DMS53 treated with DMSO at 0.1 percent for 48 hours (cell line): ENCODE data around the gene PUS3.
"Not testable (repeated sequence)": the region's sequence is repeated elsewhere in the genome, so short reads cannot be mapped to it uniquely, and the experiment has no call there.

ENCODE experiments used
- DNase-seq: peaks from one replicate; lab custom pipeline; 2025; ENCODE audit not compliant: unreplicated experiment; lab: John Stamatoyannopoulos, UW

Gene PUS3

DNA sequence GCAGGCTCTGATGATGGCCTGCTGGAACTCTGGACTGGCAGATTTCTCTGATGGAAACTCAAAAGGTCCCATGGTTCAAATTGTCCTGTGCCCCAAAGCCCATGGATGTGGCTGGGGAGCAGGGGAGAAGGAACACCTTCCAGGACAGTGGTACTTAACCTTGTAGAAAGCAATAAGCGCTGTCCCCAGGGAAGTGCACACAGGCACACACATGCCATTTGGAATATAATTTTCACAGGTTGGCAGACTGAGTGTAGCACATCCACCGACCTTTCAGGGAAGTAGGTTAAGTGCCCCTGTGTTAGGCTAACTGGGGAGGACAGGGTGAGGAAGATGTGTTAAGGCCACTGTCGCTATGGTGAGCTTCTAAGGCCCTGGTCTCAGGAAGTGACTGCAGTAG, 19.1 kb upstream of the PUS3 start:
- no peak for DNase-seq

DNA sequence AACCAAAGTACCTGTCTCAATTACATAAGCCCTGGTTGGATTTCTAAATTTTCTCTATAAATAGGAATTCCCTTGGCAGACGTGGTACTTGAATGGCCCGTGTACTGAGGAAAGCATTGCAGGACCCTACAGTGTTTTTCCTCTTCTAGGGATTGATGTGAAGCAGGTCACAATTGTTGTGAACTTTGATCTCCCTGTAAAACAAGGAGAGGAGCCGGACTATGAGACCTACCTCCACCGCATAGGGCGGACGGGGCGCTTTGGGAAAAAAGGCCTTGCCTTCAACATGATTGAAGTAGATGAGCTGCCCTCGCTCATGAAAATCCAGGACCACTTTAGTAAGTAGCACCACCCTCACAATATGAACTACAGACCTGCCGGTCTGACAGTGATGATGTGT, 18.0 kb upstream of the PUS3 start:
- no peak for DNase-seq

DNA sequence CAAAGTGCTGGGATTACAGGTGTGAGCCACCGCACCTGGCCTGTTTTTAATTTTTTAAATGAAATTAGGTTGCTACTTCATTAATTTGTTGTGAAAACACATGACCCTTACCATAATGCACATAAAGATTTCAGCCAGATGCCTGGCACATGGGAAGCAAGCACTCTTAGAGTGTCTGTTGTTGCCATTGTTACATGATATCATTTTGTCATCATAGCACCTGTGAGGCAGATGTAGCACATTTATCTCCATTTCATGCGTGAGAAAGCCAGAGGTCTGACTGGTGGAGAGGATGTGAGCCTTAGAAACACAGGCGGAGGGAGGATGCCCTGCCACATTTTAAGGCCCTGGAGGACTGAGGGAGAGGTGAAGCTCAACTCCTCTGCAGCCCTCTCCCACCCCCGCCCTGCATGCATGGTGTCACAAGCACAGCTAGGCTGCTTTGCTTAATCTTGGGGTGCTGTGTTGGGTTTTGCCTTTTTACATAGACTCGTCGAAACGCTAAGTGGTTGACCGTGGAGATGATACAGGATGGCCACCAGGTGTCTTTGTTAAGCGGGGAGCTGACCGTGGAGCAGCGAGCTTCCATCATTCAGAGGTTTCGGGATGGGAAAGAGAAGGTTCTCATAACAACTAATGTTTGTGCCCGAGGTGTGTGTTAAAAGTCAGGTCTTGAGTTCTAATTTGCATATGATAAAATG, 15.3 kb upstream of the PUS3 start:
- DNase-seq = no peak

DNA sequence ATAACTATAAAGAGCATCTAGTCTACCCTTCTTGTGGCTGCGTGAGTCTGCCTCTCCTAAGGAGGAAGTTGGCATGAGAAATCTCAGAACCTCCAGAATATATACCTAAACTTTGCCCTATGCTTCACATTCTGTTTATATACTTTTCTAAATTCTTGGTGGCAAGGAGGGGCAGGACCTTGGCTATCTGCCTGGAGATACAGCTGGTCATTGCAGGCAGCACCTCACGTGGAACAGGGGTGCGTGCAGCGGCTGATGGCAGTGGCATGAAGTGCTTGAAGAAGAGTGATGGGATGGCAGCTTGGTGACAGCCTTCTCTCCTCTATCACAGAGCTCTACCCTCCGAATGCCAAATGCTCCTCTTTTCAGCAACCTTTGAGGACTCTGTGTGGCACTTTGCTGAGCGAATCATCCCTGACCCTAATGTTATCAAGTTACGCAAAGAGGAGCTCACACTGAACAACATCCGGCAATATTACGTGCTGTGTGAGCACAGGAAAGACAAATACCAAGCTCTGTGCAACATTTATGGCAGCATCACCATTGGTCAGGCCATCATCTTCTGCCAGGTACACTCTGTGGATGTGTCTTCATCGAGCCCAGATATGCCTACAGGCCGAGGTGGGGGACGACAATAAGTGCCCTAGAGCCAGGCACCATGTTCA, 13.8 kb upstream of the PUS3 start:
- DNase-seq = no peak

DNA sequence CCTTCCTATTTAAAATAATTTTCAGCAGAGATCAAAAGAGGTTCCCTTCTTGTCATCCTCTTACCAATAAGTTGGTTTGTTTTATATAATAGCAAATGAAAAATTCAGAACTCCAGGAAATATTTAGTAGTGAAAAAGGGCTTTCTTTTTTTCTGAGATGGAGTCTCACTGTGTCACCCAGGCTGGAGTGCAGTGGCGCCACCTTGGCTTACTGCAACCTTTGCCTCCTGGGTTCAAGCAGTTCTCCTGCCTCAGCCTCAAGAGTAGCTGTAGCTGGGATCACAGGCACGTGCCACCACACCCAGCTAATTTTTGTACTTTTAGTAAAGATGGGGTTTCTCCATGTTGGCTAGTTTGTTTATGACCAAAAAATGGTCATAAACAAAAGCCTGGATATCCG, 11.6 kb upstream of the PUS3 start:
- DNase-seq = not testable (repeated sequence)

DNA sequence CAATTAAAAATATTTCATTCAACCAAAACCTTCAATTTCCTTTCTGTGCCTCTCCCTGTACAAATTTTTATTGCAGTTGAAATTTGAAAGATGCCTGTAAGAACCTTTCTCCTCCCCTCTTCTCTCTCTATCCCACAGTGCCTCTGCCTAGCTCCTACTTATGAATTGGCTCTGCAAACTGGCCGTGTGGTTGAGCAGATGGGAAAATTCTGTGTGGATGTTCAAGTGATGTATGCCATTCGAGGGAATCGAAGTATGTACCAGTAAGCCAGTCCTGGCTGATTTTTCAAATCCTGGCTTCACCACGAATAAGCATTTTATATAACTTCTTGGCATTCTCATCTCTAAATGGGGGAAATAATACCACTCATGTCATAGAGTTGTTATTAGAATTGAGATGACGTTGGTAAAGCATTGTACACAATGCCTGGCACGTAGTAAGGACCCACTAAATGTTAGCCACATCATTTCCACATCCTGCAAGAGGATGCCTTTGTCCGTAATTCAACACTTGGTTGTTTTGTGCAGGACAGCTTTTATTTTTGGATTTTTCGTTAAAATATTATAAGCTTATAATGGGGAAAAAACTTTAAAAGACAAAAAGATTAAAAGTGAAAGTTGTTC, 7.3 kb upstream of the PUS3 start:
- no peak for DNase-seq

DNA sequence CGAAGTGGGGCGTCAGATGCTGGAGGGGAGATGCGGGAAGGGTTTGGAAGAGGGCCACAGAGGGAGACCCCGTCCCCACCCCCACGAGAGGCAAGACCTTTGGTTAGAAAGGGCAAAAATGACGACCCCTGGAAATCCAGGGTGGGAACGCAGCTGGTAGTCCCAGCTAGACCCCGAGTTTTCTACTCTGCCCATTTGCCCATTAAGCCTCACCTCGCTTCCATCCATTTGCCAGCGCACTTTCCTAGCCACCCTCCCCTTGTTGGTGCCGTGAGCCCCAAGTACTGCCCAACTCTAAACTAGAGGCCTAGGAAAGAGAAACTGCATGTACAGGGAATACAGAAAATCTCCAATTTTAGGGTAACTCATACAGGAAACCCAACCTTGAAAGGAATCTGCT, 1.7 kb upstream of the PUS3 start:
- DNase-seq = no peak

DNA sequence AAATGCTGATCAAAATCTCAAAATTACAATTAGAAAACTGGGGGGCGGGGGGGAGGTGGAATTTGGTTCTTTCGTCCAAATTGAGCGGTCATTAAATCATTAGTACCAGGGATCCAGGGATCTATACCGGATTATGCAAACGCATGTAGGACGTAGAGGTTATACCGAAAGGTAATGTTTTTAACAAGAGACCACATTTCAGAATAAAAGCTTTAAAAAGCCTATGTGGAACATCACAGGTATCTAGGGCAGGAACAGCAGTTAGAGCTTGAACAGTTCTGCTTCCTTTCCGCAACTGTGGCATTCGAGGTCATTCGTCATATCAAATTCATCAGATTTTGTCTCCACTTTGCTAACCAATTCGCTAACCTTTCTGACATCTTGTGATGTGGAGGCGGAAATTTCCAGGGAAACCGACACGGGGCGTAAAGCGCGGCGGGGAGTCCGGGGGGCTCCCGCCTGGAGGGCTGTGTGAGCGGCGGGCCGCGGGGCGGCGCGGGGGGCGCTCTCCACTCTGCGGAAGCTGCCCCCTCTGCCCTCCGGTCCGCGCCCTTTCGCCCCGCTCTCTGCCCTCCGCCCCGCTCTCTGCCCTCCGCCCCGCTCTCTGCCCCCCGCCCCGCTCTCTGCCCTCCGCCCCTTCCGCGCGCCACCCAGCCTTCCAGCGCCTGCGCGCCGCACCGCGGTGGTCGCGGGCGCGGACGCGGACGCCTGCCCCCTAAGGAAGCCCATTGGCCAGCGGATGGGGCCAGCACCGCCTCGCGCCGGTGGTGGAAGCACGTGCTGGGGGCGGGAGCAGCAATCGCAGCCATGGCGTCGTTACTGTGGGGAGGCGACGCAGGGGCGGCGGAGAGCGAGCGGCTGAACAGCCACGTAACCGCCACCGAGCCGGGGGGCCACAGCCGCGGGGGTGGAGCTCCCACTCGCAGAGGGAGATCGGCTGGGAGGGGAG, 979 bp upstream of the PUS3 start, which contains the start of gene DDX25:
DDX25 (plus strand) TSS at position 798 of the 949 bp plus-strand sequence; CDS start at position 808, 10 bp downstream.
- DNase-seq = no peak

DNA sequence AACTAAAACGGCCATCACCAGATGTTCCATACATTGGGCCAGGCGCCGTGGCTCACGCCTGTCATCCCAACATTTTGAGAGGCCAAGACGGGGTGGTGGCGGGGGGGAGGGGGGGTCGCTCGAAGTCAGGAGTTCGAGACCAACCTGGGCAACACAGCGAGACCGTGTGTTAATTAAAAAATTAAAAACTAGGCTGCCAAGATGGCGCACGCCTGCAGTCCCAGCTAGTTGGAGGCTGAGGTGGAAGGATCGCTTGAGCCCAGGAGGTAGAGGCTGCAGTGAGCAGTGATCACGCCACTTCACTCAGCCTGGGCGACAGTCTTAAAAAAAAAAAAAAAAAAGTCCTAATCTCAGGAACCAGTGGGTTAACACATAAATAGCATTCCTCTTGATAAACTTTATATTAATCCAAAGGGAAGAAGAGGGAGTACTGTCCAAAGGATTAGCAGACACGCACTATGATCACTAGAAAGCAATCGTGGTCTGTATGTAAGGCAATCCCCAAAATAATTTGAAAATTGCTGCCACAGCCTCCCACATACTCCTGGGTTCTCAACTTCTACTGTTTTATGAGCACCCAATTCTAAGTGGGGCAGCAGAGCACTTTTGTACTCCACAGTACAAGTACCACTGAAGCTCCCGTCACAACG, 604 bp downstream of the PUS3 start:
- peak; percentile 42 for DNase-seq

DNA sequence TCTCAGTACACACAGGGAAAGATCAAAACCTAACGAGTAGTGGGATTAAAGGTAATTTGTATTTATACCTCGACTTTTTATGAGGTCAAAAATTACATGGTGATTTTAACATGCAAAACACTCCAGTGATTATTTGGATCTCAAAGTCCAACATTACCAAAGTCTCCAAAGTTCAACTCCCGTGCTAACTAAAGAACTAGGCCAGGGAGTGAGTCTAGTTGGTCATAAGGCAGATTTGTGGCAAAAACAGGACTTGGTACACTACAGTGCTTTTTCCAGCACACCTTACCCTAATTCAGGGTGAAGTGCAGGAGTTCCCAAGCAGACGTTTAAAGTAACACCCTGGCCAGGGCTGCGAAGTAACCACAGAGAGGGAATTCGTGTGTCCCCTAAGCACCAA, 1.1 kb downstream of the PUS3 start:
- DNase-seq = no peak

DNA sequence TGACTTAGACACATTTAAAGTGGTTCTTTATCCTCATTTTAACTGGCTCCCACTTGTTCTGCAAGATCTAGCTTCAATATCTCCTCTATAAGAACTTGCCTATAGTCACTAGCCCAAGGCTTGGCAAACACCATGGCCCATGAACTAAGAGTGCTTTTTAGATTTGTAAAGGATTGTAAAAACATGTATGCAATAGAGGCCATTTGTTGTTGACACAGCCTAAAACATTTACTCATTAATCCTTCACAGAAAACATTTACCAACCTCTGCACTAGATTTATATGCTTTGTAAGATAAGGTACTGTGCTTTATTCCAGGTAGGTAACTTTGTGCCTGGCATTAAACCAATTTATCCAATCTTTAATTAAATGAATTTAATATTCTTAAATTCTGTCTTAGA, 10.0 kb downstream of the PUS3 start:
- DNase-seq = no peak

DNA sequence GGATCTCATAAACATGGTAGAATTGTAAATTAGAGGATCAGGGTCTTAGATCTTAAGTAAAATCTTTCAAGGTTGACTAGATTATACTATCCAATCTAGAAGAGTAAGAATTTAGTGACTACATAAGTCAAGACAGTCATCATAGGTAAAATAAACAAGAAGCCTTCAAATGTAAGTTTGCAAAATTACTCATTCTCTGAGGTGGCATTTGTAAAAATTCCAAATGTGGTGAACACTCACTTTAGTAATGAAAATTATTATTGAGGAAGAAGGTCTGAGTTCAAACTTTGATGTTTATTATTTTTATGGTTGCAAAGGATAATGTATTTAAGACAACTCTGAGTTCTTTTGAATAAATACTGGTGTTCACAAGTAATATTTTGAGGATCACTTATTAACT, 10.9 kb downstream of the PUS3 start:
- no peak for DNase-seq

DNA sequence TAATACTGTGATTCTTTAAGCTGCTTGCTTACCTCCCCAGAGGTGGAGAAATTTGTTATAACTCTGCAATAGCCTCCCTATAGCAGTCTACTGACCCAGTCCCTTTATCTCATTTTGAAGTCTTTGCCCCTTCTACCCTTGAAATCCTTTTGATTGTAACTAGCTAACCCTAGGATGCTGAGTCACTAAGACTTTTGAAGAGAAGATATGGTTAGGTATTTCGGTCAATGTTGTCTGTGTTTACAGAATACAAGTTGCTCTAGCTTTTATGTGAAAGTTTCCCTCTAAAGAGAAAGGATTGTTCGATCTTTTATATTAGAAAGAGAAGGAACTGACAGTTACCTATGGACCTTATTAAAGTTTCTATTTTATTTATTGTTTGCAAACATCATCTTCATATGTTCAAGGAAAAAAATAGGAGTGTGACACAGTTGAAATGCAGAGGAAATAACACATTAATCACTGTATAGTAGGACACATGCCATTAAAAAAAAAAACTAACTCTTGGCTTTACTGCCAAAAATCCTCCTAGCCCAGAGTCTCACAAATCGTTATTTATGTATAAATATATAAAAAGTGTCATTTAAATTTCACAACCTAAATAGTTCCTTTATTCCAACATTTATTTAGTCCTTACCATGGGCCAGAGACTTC, 12.4 kb downstream of the PUS3 start:
- DNase-seq = no peak

DNA sequence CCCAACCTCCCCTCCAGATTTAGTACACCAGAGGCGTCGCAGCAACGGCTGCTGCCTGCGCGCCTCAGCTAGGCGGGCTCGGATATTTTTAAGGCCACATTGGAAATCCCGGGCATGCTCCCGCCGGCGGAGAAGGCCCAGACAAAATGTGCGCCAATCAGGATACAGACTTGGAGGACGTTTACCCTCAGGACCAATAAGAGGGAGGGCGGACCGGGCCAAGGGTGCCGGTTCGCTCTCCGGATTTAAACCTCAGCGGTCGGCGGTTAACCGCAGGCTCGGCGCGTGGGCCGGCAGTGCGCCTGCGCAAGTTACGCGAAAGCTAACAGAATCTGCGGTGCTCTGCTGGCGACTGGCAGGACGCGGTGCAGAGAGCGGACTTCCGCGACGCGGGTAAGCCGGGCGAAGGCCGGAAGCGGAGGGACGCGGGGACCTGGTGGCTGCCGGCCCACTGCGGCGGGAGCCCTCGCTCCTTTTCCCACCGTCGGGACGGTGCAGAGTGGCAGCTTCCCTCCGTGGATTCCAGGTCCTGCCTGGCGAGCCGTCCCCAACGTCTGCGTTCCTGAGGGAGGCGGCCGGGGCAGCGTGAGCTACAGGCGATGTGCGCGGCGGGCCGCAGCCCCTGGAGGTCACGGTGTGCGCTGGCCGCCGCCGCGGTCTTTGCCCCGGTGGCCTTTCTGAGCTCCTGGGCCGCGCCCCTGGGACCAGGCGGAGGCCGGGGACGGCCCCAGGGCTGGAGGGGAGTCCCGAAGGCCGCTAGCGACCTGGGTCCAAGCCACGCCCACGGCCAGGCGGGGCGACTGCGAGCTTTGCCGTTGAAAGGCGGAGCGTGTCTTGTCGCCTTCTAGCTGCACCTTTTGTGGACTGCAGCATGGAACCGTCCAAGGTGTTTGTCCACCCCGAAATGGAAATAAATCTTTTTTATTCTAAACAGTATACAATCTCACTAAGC, 15.4 kb downstream of the PUS3 start, which contains the start of gene HYLS1:
HYLS1 (plus strand) TSS at position 296 of the 952 bp plus-strand sequence. CDS start 11,701 bp downstream, outside the sequence.
- DNase-seq = peak; percentile 96

DNA sequence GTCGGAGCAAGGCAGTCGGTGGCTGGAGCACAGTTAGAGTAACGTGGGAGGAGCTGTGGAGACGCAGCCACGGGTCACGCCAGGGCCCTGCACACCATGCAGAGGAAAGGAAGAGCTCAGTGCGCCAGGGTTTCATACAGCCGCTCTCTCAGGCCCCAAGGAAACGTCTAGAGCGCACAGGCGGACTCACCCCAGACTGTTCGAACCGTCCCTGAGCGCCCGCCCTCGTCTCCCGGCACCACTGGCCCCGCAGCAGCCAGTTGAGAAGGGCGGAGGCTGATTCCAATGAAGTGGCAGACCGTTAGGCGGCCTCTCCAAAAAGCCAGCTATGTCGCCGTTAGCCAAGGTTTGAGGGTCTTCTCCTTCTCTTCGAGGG, 16.0 kb downstream of the PUS3 start:
- DNase-seq = peak; percentile 71

DNA sequence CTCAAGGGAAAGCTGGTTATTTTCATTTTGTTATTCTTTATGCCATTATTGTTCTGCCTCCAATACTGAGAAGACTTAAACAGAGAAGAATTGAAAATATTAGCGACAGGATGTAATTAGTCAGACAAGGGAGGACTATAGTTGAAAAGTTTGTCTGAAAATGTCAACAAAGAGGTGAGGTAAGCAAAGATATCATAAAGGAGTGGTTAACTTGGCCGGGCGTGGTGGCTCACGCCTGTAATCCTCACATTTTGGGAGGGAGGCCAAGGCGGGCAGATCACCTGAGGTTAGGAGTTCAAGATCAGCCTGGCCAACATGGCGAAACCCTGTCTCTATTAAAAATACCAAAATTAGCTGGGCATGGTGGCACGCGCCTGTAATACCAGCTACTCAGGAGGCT, 19.6 kb downstream of the PUS3 start:
- no peak for DNase-seq

DNA sequence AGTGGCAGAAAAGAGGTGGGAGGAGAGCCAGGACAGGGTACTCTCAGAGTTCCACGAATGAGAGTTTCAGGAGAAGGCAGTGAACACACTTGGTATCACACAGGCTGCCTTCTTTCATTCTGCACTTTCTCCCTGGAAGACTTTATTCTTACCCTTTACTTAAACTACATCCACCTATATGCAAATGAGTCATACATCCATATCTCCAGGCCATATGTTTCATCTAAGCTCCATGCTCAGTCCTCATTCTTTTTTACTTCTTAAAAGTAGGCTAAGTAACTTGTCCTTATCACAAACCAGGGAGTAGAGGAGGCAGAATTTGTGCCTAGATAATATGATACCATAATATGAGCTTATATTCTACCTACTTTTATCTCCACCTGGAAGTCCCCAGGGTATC, 21.7 kb downstream of the PUS3 start:
- no peak for DNase-seq

DNA sequence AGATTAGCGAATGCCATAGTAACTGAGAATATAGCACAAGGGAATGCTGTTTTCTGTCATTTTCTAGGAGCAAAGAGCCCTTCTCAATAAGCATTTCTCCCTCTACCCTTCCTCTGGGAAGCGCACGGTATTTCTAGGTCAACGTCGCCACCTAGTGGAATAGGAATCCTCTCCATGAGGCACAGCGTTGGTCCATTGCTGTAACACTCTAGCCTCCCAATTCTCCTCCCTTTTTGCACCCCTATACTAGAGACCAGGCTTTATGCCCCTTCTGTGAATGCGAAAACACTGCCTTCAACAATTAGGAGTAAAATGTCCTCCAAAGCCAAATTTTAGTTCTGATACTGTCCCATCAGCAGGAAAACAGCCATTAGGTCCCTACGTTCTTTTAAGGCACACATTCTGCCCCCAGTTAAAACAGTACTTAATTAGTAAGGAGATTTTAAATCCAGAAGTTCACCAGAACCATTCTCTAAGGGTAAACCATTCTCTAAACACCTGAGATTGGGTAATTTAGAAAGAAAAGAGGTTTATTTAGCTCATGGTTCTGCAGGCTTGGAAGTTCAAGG, 28.4 kb downstream of the PUS3 start:
- peak; percentile 69 for DNase-seq
